Measurements from ENCODE around the gene RYR2. TPM values are rescaled to one million over a fixed set of nuclear protein-coding genes. Genes with fewer than 3 reads are reported as not detected.
A peak's percentile ranks its signal among the peaks of the same experiment; 100 is the strongest.

The RYR2 gene
- total RNA-seq, 1 experiment from 2014 or later: 3.4 TPM

- peaks cover 3% of the 10 kb centered on the region for H3K27me3 Mint-ChIP-seq (ENCODE audit: low read depth)
- no peak overlapping the region for H2AFZ ChIP-seq (ENCODE audit: low read length)
- H3K4me2 ChIP-seq (ENCODE audit: insufficient read depth, insufficient read length, low read length): peak overlapping the region; percentile 28
Observed at GRCh38 chr1:237031480-237031879, 10.5 kb upstream of the RYR2 start.

More at GRCh38 chr1:237031480-237031879, 10.5 kb upstream of the RYR2 start:
- no CpG with 5 or more reads among the region's 4 CpGs for WGBS (ENCODE audit: extremely low coverage, insufficient read length, low lambda C conversion rate)
- Histone ChIP-seq H2BK5ac (ENCODE audit: insufficient read length, low read length) (no peak overlapping the region), H3K4me1 (ENCODE audit: insufficient read depth, low read length) (peaks cover 9% of the 10 kb centered on the region; the same call in 1 of the 2 replicates), H4K20me1 (ENCODE audit: control insufficient read depth, insufficient read depth, insufficient read length) (no peaks in the 10 kb centered on the region), H3K23ac (ENCODE audit: insufficient read length, low read depth, low read length) (no peak overlapping the region), H3K14ac (ENCODE audit: insufficient read depth, low read length) (no peak overlapping the region), H3K9ac (ENCODE audit: extremely low read depth, insufficient read length, low read length) (no peak overlapping the region), H3K4ac (ENCODE audit: low read depth, low read length) (no peak overlapping the region), H3K9me3 (ENCODE audit: control insufficient read depth, low read depth, low read length) (no peaks in the 10 kb centered on the region), H3T11ph (ENCODE audit: low read length) (no peak overlapping the region), H3K27me3 (ENCODE audit: insufficient read depth, low read length) (no peaks in the 10 kb centered on the region), H3K79me1 (ENCODE audit: insufficient read depth, low read depth, low read length, poor library complexity, severe bottlenecking) (no peaks in the 10 kb centered on the region), H2BK12ac (ENCODE audit: insufficient read length, low read depth, low read length) (no peak overlapping the region), H2AK5ac (ENCODE audit: insufficient read length, low read length) (no peak overlapping the region), H3K56ac (ENCODE audit: insufficient read length, low read depth, low read length) (no peak overlapping the region), H2BK20ac (ENCODE audit: low read depth, low read length, poor library complexity, severe bottlenecking) (no peak overlapping the region), H4K5ac (ENCODE audit: insufficient read length, low read depth, low read length) (no peak overlapping the region), H4K8ac (replicated peaks; ENCODE audit: insufficient read length, low read depth, low read length) (no peak overlapping the region), H2BK15ac (ENCODE audit: low read depth, low read length) (no peak overlapping the region), H3K79me2 (ENCODE audit: insufficient read depth, low read length) (no peaks in the 10 kb centered on the region), H4K91ac (ENCODE audit: insufficient read length, low read depth, low read length) (no peak overlapping the region), H3K27ac (ENCODE audit: insufficient read length, low read depth, low read length) (no peak overlapping the region), H2BK120ac (ENCODE audit: low read depth, low read length, poor library complexity, severe bottlenecking) (no peak overlapping the region), H3K23me2 (ENCODE audit: insufficient read length, low read depth, low read length, poor library complexity, severe bottlenecking) (no peaks in the 10 kb centered on the region), H3K18ac (ENCODE audit: insufficient read length, low read depth, low read length) (no peak overlapping the region)
- no peaks in the 10 kb centered on the region for H3K9me3 Mint-ChIP-seq
- DNase-seq: no peak
- H3K4me3 Mint-ChIP-seq: no peak overlapping the region; a peak in 1 of 5 replicates
- no peaks in the 10 kb centered on the region; a peak in 1 of 7 replicates for H3K36me3 Mint-ChIP-seq (ENCODE audit: insufficient read depth in 1 of 3, low read depth in 3 of 3)
- H3K4me1 Mint-ChIP-seq: peaks cover 28 to 35% of the 10 kb centered on the region in 2 experiments
- no peak for TF ChIP-seq CTCF (conservative IDR thresholded peaks at IDR 0.05)
- H3K27ac Mint-ChIP-seq: peak overlapping the region in 1 of 3 experiments; percentile 91; a peak in 1 of 7 replicates
